ENCODE data around the gene RFWD3.

RFWD3 gene

DNA sequence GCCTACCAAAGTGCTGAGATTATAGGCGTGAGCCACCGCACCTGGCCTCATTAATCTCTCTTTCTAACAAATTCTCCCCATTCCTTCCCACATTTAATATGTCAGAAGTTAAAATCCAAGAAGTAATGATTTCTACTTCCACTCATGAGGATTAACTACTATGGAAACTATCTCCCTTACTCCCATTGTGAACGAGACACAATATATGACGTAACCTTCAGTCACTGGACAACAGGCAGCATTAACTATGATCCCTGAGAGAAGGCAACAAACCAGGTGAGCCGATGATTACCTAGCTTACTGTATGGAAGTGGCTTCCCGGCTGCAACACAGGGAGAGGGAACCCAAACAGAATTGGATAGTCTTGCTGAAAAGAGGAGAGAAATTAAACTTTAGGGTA lies 79.7 kb downstream of the RFWD3 start:
- Histone ChIP-seq H3K4me1 (ENCODE audit: insufficient read depth, low read length) (peaks cover 8% of the 10 kb centered on the region; the same call in 1 of the 2 replicates), H4K20me1 (ENCODE audit: insufficient read depth, low read length) (0 out of 2 replicates have a peak, but pooled peaks cover 3% of the 10 kb centered on the region), H3K9me3 (ENCODE audit: insufficient read depth, low read length, severe bottlenecking) (no peaks in the 10 kb centered on the region), H3K79me2 (ENCODE audit: insufficient read depth, low read length) (peaks cover 40% of the 10 kb centered on the region), H3K27me3 (ENCODE audit: insufficient read depth, low read length, poor library complexity) (no peaks in the 10 kb centered on the region), H3K4me3 (ENCODE audit: low read depth in 1 of 2, low read length in 2 of 2) (no peak overlapping the region), H3K9ac (ENCODE audit: low read depth, low read length) (no peak overlapping the region), H3K27ac (ENCODE audit: low read length) (no peak overlapping the region), H3K4me2 (ENCODE audit: insufficient read depth, low read length) (no peak overlapping the region), H3K36me3 (ENCODE audit: insufficient read depth, low read length) (no peaks in the 10 kb centered on the region), H2AFZ (ENCODE audit: low read depth, low read length) (no peak overlapping the region)
- ATAC-seq (ENCODE audit: insufficient read depth, low read depth) (no peak), DNase-seq (no peak)
- no peak for TF ChIP-seq EZH2 (IDR thresholded peaks at IDR 0.05; ENCODE audit: borderline replicate concordance, low read depth, low read length, severe bottlenecking)
- TF ChIP-seq, protein P1, sequence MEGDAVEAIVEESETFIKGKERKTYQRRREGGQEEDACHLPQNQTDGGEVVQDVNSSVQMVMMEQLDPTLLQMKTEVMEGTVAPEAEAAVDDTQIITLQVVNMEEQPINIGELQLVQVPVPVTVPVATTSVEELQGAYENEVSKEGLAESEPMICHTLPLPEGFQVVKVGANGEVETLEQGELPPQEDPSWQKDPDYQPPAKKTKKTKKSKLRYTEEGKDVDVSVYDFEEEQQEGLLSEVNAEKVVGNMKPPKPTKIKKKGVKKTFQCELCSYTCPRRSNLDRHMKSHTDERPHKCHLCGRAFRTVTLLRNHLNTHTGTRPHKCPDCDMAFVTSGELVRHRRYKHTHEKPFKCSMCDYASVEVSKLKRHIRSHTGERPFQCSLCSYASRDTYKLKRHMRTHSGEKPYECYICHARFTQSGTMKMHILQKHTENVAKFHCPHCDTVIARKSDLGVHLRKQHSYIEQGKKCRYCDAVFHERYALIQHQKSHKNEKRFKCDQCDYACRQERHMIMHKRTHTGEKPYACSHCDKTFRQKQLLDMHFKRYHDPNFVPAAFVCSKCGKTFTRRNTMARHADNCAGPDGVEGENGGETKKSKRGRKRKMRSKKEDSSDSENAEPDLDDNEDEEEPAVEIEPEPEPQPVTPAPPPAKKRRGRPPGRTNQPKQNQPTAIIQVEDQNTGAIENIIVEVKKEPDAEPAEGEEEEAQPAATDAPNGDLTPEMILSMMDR (IDR thresholded peaks at IDR 0.05; ENCODE audit: borderline replicate concordance, extremely low read depth, low read length, poor library complexity, severe bottlenecking) = no peak

DNA sequence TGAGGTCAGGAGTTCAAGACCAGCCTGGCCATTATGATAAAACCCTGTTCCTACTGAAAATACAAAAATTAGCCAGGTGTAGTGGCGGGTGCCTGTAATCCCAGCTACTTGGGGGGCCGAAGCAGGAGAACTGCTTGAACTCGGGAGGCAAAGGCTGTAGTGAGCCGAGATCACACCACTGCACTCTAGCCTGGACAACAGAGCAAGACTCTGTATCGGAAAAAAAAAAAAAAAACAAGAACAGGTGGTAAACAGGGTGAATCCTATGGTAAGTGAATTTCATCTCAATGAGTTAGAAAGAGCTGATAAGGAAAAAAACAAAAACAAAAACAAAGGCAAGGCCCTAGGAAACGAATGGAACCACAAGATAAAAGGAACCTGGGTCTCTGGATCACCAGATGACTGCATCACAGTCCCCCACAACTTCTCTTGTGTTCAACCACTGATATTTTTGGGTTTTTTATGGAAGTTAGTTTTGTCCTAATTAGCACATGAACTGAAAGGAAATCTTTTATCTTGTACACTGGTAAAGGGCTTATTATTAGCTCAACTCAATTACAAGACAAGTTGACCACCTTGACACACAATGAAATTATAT lies 80.7 kb downstream of the RFWD3 start:
- peaks cover 8% of the 10 kb centered on the region; the same call in 1 of the 2 replicates for H3K4me1 ChIP-seq (ENCODE audit: insufficient read depth, low read length)
- H3K79me2 ChIP-seq (ENCODE audit: insufficient read depth, low read length) = peaks cover 43% of the 10 kb centered on the region
- H3K27ac ChIP-seq (ENCODE audit: low read length) = no peak overlapping the region
- no peak overlapping the region for H3K4me3 ChIP-seq (ENCODE audit: low read depth in 1 of 2, low read length in 2 of 2)
- no peak for TF ChIP-seq EZH2 (IDR thresholded peaks at IDR 0.05; ENCODE audit: borderline replicate concordance, low read depth, low read length, severe bottlenecking)
- TF ChIP-seq, protein P1 (IDR thresholded peaks at IDR 0.05; ENCODE audit: borderline replicate concordance, extremely low read depth, low read length, poor library complexity, severe bottlenecking) = no peak
- no peaks in the 10 kb centered on the region for H3K36me3 ChIP-seq (ENCODE audit: insufficient read depth, low read length)
- H2AFZ ChIP-seq (ENCODE audit: low read depth, low read length) = no peak overlapping the region
- DNase-seq (no peak), ATAC-seq (ENCODE audit: insufficient read depth, low read depth) (no peak)
- 0 out of 2 replicates have a peak, but pooled peaks cover 3% of the 10 kb centered on the region for H4K20me1 ChIP-seq (ENCODE audit: insufficient read depth, low read length)
- H3K9ac ChIP-seq (ENCODE audit: low read depth, low read length) = no peak overlapping the region
- H3K9me3 ChIP-seq (ENCODE audit: insufficient read depth, low read length, severe bottlenecking) = no peaks in the 10 kb centered on the region
- no peaks in the 10 kb centered on the region for H3K27me3 ChIP-seq (ENCODE audit: insufficient read depth, low read length, poor library complexity)
- H3K4me2 ChIP-seq (ENCODE audit: insufficient read depth, low read length) = no peak overlapping the region

DNA sequence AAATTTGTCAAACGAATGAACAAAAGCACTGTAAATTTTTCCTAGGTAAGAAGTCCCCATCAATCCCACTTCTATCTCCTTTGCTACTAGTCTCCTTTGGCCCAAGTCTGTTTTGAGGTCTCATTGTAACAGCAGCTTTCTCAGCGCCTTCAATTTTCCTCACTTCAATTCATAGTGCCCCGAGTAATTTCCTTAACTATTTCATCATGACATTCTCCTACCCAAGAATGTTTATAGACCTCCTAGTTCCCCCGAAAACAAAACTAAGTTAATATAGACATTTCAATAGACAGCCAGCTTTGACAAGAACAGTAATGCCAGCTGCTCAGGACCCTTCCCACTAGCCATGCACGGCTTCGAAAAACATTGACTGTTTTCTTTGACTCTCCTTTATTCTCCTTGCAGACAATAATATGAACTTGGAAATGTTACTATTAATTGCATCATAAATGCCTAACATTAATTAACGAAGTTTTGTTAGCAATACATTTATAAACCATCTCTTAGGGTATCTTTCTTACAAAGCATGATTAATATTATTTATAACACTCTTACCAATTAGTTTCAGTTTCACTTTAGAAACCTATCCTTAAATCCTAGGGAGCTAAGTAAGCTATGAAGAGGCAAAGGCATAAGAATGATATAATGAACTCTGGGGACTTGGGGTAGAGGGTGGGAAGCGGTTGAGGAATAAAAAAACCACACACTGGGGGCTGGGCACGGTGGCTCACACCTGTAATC lies 82.6 kb downstream of the RFWD3 start:
- H3K9ac ChIP-seq (ENCODE audit: low read depth, low read length) = no peak overlapping the region
- peaks cover 8% of the 10 kb centered on the region; the same call in 1 of the 2 replicates for H3K4me1 ChIP-seq (ENCODE audit: insufficient read depth, low read length)
- H4K20me1 ChIP-seq (ENCODE audit: insufficient read depth, low read length) = no peaks in the 10 kb centered on the region
- TF ChIP-seq, protein P1 (IDR thresholded peaks at IDR 0.05; ENCODE audit: borderline replicate concordance, extremely low read depth, low read length, poor library complexity, severe bottlenecking) = no peak
- no peak for TF ChIP-seq EZH2 (IDR thresholded peaks at IDR 0.05; ENCODE audit: borderline replicate concordance, low read depth, low read length, severe bottlenecking)
- peaks cover 50% of the 10 kb centered on the region for H3K79me2 ChIP-seq (ENCODE audit: insufficient read depth, low read length)
- no peak overlapping the region for H2AFZ ChIP-seq (ENCODE audit: low read depth, low read length)
- no peak overlapping the region for H3K27ac ChIP-seq (ENCODE audit: low read length)
- no peak overlapping the region for H3K4me3 ChIP-seq (ENCODE audit: low read depth in 1 of 2, low read length in 2 of 2)
- peak overlapping the region; percentile 20; the same call in 1 of the 2 replicates for H3K4me2 ChIP-seq (ENCODE audit: insufficient read depth, low read length)
- H3K9me3 ChIP-seq (ENCODE audit: insufficient read depth, low read length, severe bottlenecking) = no peaks in the 10 kb centered on the region
- DNase-seq (no peak), ATAC-seq (ENCODE audit: insufficient read depth, low read depth) (peak; percentile 66; the same call in 2 of the 3 replicates)
- H3K27me3 ChIP-seq (ENCODE audit: insufficient read depth, low read length, poor library complexity) = no peaks in the 10 kb centered on the region
- H3K36me3 ChIP-seq (ENCODE audit: insufficient read depth, low read length) = no peaks in the 10 kb centered on the region
